Measurements from ENCODE around the gene TUBB4A. TPM values are rescaled to one million over a fixed set of nuclear protein-coding genes. Genes with fewer than 3 reads are reported as not detected.

Gene TUBB4A
- total and polyA plus RNA-seq, 4 donors: 0.05 to 2.1 (median 0.18) TPM

DNA sequence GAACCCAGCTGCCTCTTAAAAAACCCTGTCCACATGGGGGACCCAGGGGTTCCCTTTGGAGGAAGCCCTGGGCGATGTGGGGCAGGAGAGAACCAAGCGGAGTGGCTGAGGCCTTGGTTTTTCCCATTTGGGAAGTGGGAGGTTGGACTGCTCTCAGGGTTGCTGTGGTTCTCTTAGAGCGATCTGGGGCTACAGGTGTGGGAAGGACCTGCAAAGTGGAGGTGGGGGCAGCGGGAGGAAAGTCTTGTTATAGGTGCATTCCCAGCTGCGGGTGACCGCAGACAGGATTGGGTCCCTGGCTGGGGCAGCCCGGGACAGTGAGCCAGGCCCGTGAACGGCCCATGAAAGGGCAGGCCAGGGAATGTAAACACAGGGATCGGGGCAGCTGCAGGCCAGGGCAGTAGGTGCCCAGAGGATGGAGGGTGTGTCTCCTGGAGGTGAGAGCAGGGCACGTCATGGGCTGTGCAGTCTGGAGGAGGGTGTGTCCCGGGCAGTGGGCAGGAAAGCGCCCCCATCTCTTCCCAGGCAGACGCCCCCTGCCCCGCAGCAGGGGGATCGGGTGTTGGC lies 43.3 kb downstream of the TUBB4A start:
- peaks cover 0 to 4% (median 0%) of the 10 kb centered on the region in 3 donors for H3K27me3 ChIP-seq (ENCODE audit: control insufficient read depth in 3 of 3, insufficient read depth in 3 of 3, low read length in 2 of 3)
- H3K9ac ChIP-seq (ENCODE audit: insufficient read depth in 1 of 2, low read length in 2 of 2): peak overlapping the region in 1 of 2 donors; percentile 39
- peaks cover 0 to 8% (median 0%) of the 10 kb centered on the region in 5 donors for H3K4me1 ChIP-seq (ENCODE audit: control insufficient read depth in 5 of 5, insufficient read depth in 5 of 5, low read length in 5 of 5)
- TF ChIP-seq, protein P1, sequence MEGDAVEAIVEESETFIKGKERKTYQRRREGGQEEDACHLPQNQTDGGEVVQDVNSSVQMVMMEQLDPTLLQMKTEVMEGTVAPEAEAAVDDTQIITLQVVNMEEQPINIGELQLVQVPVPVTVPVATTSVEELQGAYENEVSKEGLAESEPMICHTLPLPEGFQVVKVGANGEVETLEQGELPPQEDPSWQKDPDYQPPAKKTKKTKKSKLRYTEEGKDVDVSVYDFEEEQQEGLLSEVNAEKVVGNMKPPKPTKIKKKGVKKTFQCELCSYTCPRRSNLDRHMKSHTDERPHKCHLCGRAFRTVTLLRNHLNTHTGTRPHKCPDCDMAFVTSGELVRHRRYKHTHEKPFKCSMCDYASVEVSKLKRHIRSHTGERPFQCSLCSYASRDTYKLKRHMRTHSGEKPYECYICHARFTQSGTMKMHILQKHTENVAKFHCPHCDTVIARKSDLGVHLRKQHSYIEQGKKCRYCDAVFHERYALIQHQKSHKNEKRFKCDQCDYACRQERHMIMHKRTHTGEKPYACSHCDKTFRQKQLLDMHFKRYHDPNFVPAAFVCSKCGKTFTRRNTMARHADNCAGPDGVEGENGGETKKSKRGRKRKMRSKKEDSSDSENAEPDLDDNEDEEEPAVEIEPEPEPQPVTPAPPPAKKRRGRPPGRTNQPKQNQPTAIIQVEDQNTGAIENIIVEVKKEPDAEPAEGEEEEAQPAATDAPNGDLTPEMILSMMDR (IDR thresholded peaks at IDR 0.05; ENCODE audit: control extremely low read depth, extremely low read depth): no peak
- peaks cover 5 to 14% (median 11%) of the 10 kb centered on the region in 4 donors for H3K36me3 ChIP-seq (ENCODE audit: control insufficient read depth in 4 of 4, insufficient read depth in 4 of 4, low read length in 4 of 4)
- H3K4me3 ChIP-seq: peak overlapping the region; percentile 61
- WGBS, 2 donors: 39 to 55% methylated on average over 16 of the region's 16 CpGs
- H3K9me3 ChIP-seq (ENCODE audit: control insufficient read depth in 4 of 4, insufficient read depth in 3 of 4, low read length in 3 of 4): peaks cover 0 to 9% (median 2%) of the 10 kb centered on the region in 4 donors
- DNase-seq (no peak), ATAC-seq (ENCODE audit: insufficient read depth, low FRiP score) (no peak)
- H3K27ac ChIP-seq (ENCODE audit: low read depth in 1 of 2, low read length in 1 of 2): peak overlapping the region in 1 of 2 donors; percentile 32

GRCh38 chr19:6457958-6458694 lies 44.0 kb downstream of the TUBB4A start:
- ATAC-seq (ENCODE audit: insufficient read depth, low FRiP score) (no peak), DNase-seq (no peak)
- no peak overlapping the region for H3K27ac ChIP-seq (ENCODE audit: low read depth in 1 of 2, low read length in 1 of 2)
- H3K9ac ChIP-seq (ENCODE audit: insufficient read depth in 1 of 2, low read length in 2 of 2): peak overlapping the region in 1 of 2 donors; percentile 37
- peaks cover 0 to 10% (median 4%) of the 10 kb centered on the region in 4 donors for H3K9me3 ChIP-seq (ENCODE audit: control insufficient read depth in 4 of 4, insufficient read depth in 3 of 4, low read length in 3 of 4)
- peaks cover 5 to 21% (median 13%) of the 10 kb centered on the region in 4 donors for H3K36me3 ChIP-seq (ENCODE audit: control insufficient read depth in 4 of 4, insufficient read depth in 4 of 4, low read length in 4 of 4)
- H3K4me3 ChIP-seq: no peak overlapping the region
- H3K27me3 ChIP-seq (ENCODE audit: control insufficient read depth in 3 of 3, insufficient read depth in 3 of 3, low read length in 2 of 3): peaks cover 0 to 4% (median 0%) of the 10 kb centered on the region in 3 donors
- TF ChIP-seq, protein P1 (IDR thresholded peaks at IDR 0.05; ENCODE audit: control extremely low read depth, extremely low read depth): no peak
- 90 to 92% methylated on average over 17 of the region's 17 CpGs for WGBS, 2 donors
- H3K4me1 ChIP-seq (ENCODE audit: control insufficient read depth in 5 of 5, insufficient read depth in 5 of 5, low read length in 5 of 5): peaks cover 0 to 8% (median 0%) of the 10 kb centered on the region in 5 donors

DNA sequence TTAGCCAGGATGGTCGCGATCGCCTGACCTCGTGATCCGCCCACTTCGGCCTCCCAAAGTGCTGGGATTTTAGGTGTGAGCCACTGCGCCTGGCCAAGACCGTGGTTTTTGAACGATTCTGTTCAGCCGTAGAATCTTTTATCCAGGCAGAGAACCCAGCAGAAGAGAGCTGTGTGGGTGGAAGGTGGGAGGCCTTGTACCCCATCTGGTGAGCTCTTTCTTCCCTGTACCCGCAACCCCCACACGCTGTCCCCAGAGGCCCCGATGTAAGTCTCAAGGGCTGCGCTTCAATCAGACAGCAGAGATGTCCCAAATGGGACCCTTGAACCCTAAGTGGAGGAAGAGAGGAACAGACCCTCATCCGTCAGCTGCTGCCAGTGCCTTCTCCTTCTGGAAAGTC lies 46.2 kb downstream of the TUBB4A start:
- Histone ChIP-seq H3K27ac (ENCODE audit: low read depth in 1 of 2, low read length in 1 of 2) (no peak overlapping the region), H3K36me3 (ENCODE audit: control insufficient read depth in 4 of 4, insufficient read depth in 4 of 4, low read length in 4 of 4) (peaks cover 10 to 26% (median 21%) of the 10 kb centered on the region in 4 donors), H3K4me1 (ENCODE audit: control insufficient read depth in 5 of 5, insufficient read depth in 5 of 5, low read length in 5 of 5) (peaks cover 0 to 8% (median 0%) of the 10 kb centered on the region in 5 donors), H3K9me3 (ENCODE audit: control insufficient read depth in 4 of 4, insufficient read depth in 3 of 4, low read length in 3 of 4) (peaks cover 0 to 10% (median 4%) of the 10 kb centered on the region in 4 donors), H3K9ac (ENCODE audit: insufficient read depth in 1 of 2, low read length in 2 of 2) (no peak overlapping the region), H3K27me3 (ENCODE audit: control insufficient read depth in 3 of 3, insufficient read depth in 3 of 3, low read length in 2 of 3) (no peaks in the 10 kb centered on the region), H3K4me3 (no peak overlapping the region)
- 89 to 92% methylated on average over 15 of the region's 15 CpGs for WGBS, 2 donors
- DNase-seq (no peak), ATAC-seq (ENCODE audit: insufficient read depth, low FRiP score) (no peak)
- TF ChIP-seq, protein P1 (IDR thresholded peaks at IDR 0.05; ENCODE audit: control extremely low read depth, extremely low read depth): no peak
